HEK293 (cell line): ENCODE results near the gene WDR88.

Experiments
- BCL11A ChIP-seq: fragments of 450-650 bp; formaldehyde crosslinking; IDR thresholded peaks from 2 replicates; pipeline ENCODE4 v1.5.1; 2016; ENCODE audit warnings: low read depth, missing biosample characterization, missing genetic modification characterization
- CTCF ChIP-seq: fragments of 450-650 bp; formaldehyde crosslinking; IDR thresholded peaks from 2 replicates; pipeline ENCODE4 v1.5.1; 2016; ENCODE audit warnings: missing biosample characterization, missing genetic modification characterization
- OSR2 ChIP-seq: fragments of 450-650 bp; formaldehyde crosslinking; IDR thresholded peaks from 2 replicates; pipeline ENCODE4 v1.5.1; 2016; ENCODE audit warnings: missing biosample characterization, missing genetic modification characterization
- REST ChIP-seq: fragments of 450-650 bp; formaldehyde crosslinking; IDR thresholded peaks from 2 replicates; pipeline ENCODE4 v1.5.1; 2016; ENCODE audit warnings: missing biosample characterization, missing genetic modification characterization
- YY1 ChIP-seq: fragments of 450-650 bp; formaldehyde crosslinking; IDR thresholded peaks from 2 replicates; pipeline ENCODE4 v1.5.1; 2018; ENCODE audit warnings: missing biosample characterization, missing genetic modification characterization
- ZNF10 ChIP-seq: fragments of 450-650 bp; formaldehyde crosslinking; IDR thresholded peaks from 2 replicates; pipeline ENCODE4 v1.5.1; 2017; ENCODE audit warnings: missing biosample characterization, missing genetic modification characterization
- ZNF223 ChIP-seq: fragments of 450-650 bp; formaldehyde crosslinking; IDR thresholded peaks from 2 replicates; pipeline ENCODE4 v1.5.1; 2016; ENCODE audit warnings: missing biosample characterization, missing genetic modification characterization
- ZNF350 ChIP-seq: fragments of 450-650 bp; formaldehyde crosslinking; IDR thresholded peaks from 2 replicates; pipeline ENCODE4 v1.5.0; 2017; ENCODE audit warnings: missing biosample characterization, mild to moderate bottlenecking, missing genetic modification characterization
- ZNF354C ChIP-seq: fragments of 450-650 bp; formaldehyde crosslinking; IDR thresholded peaks from 2 replicates; pipeline ENCODE4 v1.5.1; 2016; ENCODE audit warnings: missing biosample characterization, missing genetic modification characterization, low read depth, borderline replicate concordance
- ZNF549 ChIP-seq: fragments of 450-650 bp; IDR thresholded peaks from 2 replicates; pipeline ENCODE4 v1.5.1; 2018; ENCODE audit warnings: missing biosample characterization, missing genetic modification characterization, mild to moderate bottlenecking, inconsistent platforms, moderate library complexity
- ZNF645 ChIP-seq: fragments of 450-650 bp; formaldehyde crosslinking; IDR thresholded peaks from 2 replicates; pipeline ENCODE4; 2016; ENCODE audit warnings: missing biosample characterization, missing genetic modification characterization
- ZNF747 ChIP-seq: fragments of 450-650 bp; formaldehyde crosslinking; IDR thresholded peaks from 2 replicates; pipeline ENCODE4 v1.5.1; 2016; ENCODE audit warnings: missing biosample characterization, missing genetic modification characterization
- ZSCAN5A ChIP-seq: fragments of 450-650 bp; formaldehyde crosslinking; IDR thresholded peaks from 2 replicates; pipeline ENCODE4 v1.5.1; 2016; ENCODE audit warnings: missing biosample characterization, missing genetic modification characterization

- TF ChIP-seq ZNF747: no peak
- TF ChIP-seq CTCF (tag by site-specific recombination): no peak
- no peak for TF ChIP-seq BCL11A (tag by site-specific recombination)
- TF ChIP-seq ZNF223 (tag by site-specific recombination): no peak
- no peak for TF ChIP-seq YY1 (tag by site-specific recombination)
- no peak for TF ChIP-seq ZNF10
- TF ChIP-seq OSR2 (tag by site-specific recombination): no peak
- no peak for TF ChIP-seq ZNF549 (tag by site-specific recombination)
- no peak for TF ChIP-seq ZNF645
- TF ChIP-seq ZNF354C: no peak
- no peak for TF ChIP-seq ZSCAN5A (tag by site-specific recombination)
- no peak for TF ChIP-seq REST (tag by site-specific recombination)
- no peak for TF ChIP-seq ZNF350 (tag by site-specific recombination)
These were observed 93.0 kb downstream of the WDR88 start for GRCh38 chr19:33224694-33225457.
